GM12873 (cell line): ENCODE measurements around the gene RBMS3.

Source experiments
- CTCF ChIP-seq: IDR thresholded peaks from 2 replicates; pipeline ENCODE4 v1.5.1; 2012; ENCODE audit warnings: low read depth, mild to moderate bottlenecking, moderate library complexity, low read length, control low read depth; ENCODE audit not compliant: insufficient read depth; ENCODE audit errors: missing control alignments

RBMS3 gene

GRCh38 chr3:29245441-29245840 is 35.4 kb upstream of the RBMS3 start:
- no peak for TF ChIP-seq CTCF

- TF ChIP-seq CTCF: no peak
These were observed 33.7 kb upstream of the RBMS3 start for GRCh38 chr3:29247088-29247745.

- TF ChIP-seq CTCF: no peak
These were observed 31.0 kb upstream of the RBMS3 start for GRCh38 chr3:29249829-29250345.

- no peak for TF ChIP-seq CTCF
These were observed 24.8 kb upstream of the RBMS3 start for GRCh38 chr3:29255854-29256696.

- no peak for TF ChIP-seq CTCF
These were observed 22.7 kb upstream of the RBMS3 start for GRCh38 chr3:29258161-29258560.

GRCh38 chr3:29261119-29261518 is 19.8 kb upstream of the RBMS3 start:
- no peak for TF ChIP-seq CTCF

GRCh38 chr3:29263476-29263875 is 17.4 kb upstream of the RBMS3 start:
- no peak for TF ChIP-seq CTCF
